Activated effector memory CD4-positive, alpha-beta T cell treated with anti-CD3 and anti-CD28 coated beads, Interleukin-2, amount 50 U/mL, for 16 hours (primary cell): ENCODE measurements around the gene SGPL1.

Source experiments
- DNase-seq: peaks from one replicate; pipeline ENCODE4 v3.0.0-alpha.2; 2020

Gene SGPL1

GRCh38 chr10:70886921-70887665 is 71.3 kb downstream of the SGPL1 start:
- DNase-seq = no peak

- DNase-seq = peak; percentile 89
These were observed 72.4 kb downstream of the SGPL1 start, which contains the start of gene PCBD1 for GRCh38 chr10:70887804-70888800. Gene PCBD1 (minus strand): TSS chr10:70888565. CDS start chr10:70888533, 32 bp downstream.

DNA sequence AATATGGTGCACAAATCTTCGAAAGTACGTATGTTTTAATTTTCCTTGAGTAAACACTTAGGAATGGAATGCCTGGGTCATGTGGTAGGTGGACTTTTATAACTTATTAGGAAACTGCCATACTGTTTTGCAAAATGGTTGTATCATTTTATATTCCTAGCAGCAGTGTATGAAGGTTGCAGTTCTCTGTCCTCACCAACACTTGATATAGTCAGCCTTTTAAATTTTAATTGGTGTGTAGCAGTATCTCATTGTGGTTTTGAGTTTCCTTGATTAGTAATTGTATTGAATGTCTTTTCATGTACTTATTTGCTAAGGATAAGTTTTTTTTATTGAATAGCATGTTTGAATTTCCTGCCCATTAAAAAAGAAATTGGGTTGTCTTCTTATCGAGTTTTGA is 73.5 kb downstream of the SGPL1 start:
- DNase-seq = no peak

- DNase-seq = no peak
These were observed 75.2 kb downstream of the SGPL1 start for GRCh38 chr10:70890917-70891431.

DNA sequence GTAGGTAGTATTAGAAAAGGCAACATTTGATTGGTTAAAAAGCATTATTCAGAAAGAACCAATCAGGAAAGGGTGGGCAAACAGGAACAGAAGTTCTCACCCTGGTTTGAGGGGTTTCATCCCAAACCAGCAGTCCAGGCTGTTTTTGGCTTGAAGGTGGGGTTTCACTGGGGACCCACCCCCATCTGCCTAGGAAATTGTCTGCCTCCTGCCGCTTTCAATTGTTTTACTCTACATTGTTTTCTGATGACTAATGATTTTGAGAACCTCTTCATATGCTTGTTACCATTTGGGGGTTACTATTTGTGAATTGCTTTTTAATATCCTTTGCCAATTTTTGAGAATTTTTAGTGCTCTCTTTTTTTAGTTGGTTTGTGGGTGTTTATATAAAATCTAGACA is 75.9 kb downstream of the SGPL1 start:
- no peak for DNase-seq

- DNase-seq = no peak
These were observed 76.9 kb downstream of the SGPL1 start for GRCh38 chr10:70892631-70893030.

DNA sequence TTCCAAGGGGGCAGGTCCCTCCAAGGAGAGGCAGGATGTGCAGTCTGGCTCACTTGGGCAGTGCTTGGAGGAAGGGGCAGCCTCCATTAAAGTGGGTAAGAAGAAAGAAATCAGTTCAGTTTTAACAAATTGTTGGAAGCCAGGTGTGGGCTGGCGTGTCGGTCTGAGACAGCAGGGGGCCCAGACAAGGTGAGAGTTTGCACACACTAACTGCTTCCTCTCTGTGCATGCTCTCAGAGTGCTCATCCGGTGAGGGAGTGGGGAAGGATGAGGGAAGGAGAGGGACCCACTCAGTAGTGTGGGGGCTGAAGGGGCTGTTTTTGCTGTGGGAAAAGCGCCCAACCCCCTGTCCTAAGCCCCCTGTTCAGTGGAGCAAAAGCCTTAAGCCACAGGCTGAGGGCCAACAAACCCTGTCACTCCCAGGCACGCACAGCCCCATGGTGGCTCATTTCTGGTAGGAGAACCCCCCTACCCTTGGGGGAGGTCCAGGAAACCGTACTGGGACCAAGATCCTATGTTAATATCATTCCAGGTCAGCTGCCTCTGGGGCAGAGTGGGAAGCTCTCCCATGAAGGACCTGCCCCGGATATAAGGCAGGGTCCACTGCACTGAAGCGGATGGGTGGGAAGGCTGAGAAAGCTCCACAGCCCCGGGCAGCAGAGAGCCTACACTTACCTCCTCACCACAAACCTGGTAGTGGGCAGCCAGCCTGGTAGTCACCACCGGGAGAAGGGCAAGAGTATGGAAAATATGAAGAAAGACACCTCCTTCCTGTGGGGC is 77.7 kb downstream of the SGPL1 start:
- no peak for DNase-seq

GRCh38 chr10:70894416-70894815 is 78.7 kb downstream of the SGPL1 start:
- DNase-seq = no peak

DNA sequence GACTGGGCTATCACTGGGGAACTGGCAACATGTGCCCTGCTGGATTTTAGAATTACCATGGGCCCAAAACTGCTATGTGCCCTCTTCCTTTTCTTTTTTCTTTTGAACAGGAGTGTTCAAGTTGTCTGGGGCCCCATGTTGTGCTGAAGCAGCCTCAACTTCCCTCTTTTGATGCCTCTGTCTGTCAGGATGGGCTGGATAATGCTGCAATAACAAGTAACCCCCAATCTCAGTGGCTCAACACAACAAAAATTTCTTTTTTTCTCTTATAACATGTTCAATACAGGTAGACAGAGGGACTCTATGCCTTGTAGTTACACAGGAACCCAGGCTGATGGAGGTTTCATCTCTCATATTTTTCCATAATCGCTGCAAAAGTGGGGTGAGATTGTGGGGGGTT is 80.8 kb downstream of the SGPL1 start:
- DNase-seq = no peak

GRCh38 chr10:70898687-70899086 is 82.9 kb downstream of the SGPL1 start:
- DNase-seq = no peak

- DNase-seq = no peak
These were observed 83.3 kb downstream of the SGPL1 start for GRCh38 chr10:70899096-70899495.

- peak; percentile 43 for DNase-seq
These were observed 85.6 kb downstream of the SGPL1 start for GRCh38 chr10:70901276-70901878.

- DNase-seq = no peak
These were observed 87.0 kb downstream of the SGPL1 start for GRCh38 chr10:70902661-70903261.

GRCh38 chr10:70903262-70903921 is 87.6 kb downstream of the SGPL1 start:
- peak; percentile 72 for DNase-seq

DNA sequence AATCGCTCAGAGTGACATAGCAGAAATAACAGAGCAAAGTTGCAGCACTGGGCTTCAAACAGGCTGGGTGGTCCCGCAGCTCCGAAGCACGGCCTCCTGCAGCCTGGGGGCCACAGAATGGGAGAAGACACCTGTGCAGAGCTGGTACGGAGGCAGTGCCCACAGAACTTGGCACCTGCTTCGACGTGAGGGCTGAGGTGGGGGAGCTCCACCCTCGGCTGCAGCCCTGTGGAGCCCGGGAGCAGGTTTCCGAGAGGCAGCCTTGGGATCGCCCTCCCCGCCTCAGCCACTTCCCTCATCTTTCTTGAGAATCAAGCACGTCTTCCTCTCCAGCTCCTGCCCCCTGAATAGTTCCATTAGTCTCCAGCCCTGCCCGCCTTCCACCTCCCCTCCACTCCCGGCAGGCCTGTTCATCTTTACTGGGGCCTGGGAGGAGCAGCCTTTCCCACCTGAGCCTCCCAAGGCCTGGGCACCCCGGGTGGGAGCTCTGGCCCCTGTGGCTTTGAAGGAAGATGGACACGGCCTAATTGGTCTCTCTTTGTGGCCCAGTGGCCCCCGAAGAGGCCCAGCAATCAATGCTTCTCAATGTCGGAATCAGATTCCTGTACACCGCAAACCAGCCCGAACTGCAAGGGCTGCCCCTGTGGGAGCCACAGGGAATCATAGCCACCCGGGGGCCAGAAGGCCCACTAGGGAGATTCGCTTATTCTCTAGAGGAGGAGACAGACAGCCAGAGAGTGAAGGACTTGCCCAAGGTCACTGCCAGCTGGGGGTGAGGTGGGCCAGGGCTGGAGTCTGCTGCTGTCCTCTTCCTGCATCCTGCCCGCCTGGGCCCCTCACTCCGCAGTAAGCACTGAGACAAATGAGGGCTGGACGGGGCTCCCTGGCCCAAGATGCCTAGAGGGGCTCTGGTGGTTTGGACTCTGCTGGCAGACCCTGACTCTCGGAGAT is 89.6 kb downstream of the SGPL1 start:
- DNase-seq = peak; percentile 44

DNA sequence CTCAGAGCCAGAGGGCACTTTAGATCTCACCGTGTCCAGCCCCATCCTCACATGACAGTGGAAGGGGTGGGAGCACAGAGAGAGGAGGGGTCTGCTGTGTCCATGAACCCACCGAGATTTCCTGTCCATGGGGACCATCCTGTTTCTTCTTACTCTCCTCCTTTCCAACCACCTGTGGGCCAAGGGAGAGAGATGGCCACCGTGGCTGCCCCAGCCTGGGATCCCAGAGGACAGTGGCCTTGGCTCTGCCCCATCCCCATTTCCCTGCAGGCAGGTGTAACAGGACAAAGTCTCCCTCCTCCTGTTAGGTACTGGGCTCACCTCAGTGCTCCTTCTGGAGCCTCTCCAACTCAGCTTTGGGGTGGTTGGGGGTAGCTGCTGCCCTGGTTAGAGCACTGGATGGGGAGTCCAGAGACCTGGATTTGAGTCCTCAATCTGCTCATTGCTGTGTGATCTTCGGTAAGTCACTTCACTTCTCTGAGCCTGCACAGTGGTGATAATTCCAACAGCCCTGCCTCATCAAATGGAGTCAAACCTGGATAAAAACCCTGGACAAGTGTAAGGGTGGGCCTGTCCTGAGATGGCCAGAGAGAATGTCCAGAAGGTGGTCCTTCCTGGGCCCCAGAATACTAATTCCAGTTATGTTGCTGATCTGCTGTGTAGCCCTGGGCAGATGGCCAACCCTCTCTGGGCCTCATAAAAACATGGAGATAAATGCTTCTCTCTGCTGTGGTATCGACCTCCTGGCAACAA is 90.5 kb downstream of the SGPL1 start:
- DNase-seq = peak; percentile 38

GRCh38 chr10:70906953-70907636 is 91.3 kb downstream of the SGPL1 start:
- peak; percentile 27 for DNase-seq

DNA sequence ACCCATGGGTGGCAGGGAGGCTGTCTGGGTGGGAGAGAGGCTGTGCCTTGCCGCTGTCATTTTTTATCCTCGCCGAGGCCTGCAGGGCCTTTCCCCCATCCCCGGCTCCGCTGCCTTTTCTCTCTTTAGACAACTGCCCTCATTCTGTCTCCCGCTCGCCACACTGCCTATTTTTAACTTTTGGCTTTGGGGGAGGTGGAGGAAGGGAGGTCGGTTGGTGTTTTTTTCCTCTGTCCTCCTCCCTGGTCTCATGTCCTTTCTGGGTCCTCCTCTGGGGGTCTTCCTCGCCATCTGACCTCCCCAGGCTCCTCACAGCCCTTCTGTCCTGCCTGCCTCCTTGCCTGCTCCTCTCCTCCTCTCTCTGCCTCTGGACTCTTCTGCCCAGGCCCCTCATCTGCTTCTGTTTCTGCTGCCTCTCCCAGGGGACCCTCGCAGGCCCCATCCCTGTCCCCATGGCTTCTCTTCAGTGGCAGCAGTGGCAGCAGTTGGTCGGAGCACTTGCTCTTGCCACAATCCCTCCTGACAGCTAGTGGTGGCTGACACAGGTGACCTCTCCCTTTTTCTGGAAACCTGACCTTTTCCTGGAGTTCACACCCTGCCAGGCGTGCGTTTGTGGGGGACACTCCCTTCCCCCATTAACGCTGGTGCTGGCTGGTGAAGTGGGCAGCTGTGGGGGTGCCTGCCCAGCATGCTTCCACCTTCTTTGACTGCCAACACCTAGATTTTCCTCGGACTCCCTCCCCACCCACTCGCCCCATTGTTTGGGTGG is 92.1 kb downstream of the SGPL1 start:
- peak; percentile 28 for DNase-seq
